T47D (cell line): ENCODE measurements around the gene KRTAP5-4.
"Not testable (repeated sequence)": the region's sequence is repeated elsewhere in the genome, so short reads cannot be mapped to it uniquely, and the experiment has no call there.

Experiments used
- DNase-seq, 2 experiments: peaks; one replicate each; pipeline versions ENCODE4 v3.0.0 to v3.0.0-alpha.2; 2011 to 2012; ENCODE audit warnings: low read depth in 1 of 2, low spot score in 1 of 2
- JUND ChIP-seq: IDR thresholded peaks from 2 replicates; pipeline ENCODE4 v1.6.1; 2012; ENCODE audit warnings: low read depth
- in situ Hi-C: cut with HindIII; loops from 2 replicates; pipeline ENCODE4 v1.10.0; 2016; ENCODE audit warnings: low sequenced_read_pairs, low pct_unique_long_range_greater_than_20kb

The KRTAP5-4 gene

GRCh38 chr11:1650918-1651262 lies 29.0 kb upstream of the KRTAP5-4 start:
- DNase-seq, result no peak

DNA sequence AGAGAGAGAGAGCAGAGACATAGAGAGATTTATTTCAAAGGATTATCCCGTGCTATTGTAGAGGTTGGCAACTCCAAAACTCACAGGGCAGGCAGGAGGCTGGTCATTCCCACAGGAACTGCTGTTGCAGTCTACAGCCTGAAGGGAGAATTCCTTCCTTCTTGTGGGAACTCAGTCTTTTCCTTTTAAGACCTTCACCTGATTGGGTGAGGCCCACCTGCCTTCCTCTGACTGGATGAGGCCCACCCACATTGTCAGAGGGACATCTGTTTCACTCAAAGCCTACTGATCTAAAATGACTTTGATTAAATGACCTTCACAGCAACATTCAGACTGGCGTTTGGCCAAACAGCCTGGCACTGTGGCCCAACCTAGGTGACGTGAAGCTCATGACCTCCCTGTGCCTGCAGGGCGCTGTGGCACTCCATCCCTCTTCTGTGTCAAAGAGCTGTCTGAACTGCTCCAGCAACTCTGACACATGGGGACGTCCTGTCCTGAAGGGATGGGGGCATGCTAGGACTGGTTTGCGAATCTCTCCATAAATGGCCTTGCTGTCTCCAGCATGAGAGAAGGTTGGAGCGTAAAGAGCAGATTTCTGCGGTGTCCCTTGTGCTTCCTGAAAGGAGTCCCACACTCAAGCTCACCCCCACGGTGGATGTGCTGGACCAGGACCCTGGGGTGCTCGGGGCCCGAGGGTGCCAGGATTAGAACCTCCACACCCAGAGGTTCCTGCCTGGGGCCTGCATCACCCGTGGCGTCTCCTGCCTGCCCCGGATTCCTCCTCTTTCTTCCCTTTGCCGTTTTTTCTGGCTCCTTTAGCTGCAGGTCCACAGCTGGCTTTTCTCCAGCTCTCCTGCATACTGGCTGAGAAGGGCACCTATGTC lies 28.3 kb upstream of the KRTAP5-4 start:
- peak in 1 of 2 experiments; percentile 11 for DNase-seq
- no peak for TF ChIP-seq JUND
- in situ Hi-C loops, result no loop called here

More at GRCh38 chr11:1650918-1651262, 29.0 kb upstream of the KRTAP5-4 start:
- no peak for TF ChIP-seq JUND
- in situ Hi-C loops, result no loop called here

- DNase-seq, result no peak
- in situ Hi-C loops, result no loop called here
- no peak for TF ChIP-seq JUND
Observed at GRCh38 chr11:1648653-1649420, 26.9 kb upstream of the KRTAP5-4 start.

GRCh38 chr11:1647901-1648652 lies 26.1 kb upstream of the KRTAP5-4 start:
- no peak for DNase-seq
- in situ Hi-C loops, result no loop called here
- no peak for TF ChIP-seq JUND

GRCh38 chr11:1646540-1646939 lies 24.6 kb upstream of the KRTAP5-4 start:
- in situ Hi-C loops, DNase-seq: not testable (repeated sequence)

- no peak for TF ChIP-seq JUND
- DNase-seq, result no peak
- in situ Hi-C loops, result no loop called here
Observed at GRCh38 chr11:1645357-1645821, 23.5 kb upstream of the KRTAP5-4 start.

DNA sequence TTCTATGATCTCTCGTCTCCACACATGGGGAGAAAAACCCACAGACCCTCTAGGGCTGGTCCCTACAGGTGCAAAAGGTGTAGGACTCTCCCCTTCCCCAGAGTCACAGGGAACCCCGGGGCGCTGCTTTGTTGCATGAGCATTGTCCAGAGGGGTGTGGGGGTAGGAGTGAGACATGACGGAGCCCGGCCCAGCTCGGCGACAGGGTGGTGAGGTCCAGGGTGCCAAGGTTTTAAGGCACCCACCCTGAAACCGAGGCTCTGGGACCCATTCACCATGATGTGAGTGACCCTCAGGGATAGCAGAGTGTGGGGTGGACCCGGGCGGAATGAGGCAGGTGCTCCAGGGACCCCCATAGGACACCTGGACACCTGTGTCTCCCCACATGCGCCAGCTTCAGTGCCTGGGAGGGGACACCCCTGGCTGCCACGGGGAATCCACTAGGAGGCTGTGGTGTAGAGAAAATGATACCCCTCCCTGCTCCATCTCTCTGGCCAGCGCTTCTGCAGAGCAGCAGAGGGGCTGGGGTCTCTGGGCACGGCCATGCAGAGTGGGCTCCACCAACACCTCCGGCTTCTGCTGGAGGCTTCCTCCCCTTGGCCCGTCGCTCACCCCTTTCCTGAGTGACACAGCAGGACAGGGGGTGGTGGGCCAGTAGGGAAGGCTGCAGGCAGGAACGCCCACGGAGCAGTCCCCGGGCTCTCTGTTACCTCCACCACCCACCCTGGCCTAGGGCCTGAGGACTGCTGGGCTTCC lies 22.8 kb upstream of the KRTAP5-4 start:
- in situ Hi-C loops, result no loop called here
- TF ChIP-seq JUND, result no peak
- no peak for DNase-seq

DNA sequence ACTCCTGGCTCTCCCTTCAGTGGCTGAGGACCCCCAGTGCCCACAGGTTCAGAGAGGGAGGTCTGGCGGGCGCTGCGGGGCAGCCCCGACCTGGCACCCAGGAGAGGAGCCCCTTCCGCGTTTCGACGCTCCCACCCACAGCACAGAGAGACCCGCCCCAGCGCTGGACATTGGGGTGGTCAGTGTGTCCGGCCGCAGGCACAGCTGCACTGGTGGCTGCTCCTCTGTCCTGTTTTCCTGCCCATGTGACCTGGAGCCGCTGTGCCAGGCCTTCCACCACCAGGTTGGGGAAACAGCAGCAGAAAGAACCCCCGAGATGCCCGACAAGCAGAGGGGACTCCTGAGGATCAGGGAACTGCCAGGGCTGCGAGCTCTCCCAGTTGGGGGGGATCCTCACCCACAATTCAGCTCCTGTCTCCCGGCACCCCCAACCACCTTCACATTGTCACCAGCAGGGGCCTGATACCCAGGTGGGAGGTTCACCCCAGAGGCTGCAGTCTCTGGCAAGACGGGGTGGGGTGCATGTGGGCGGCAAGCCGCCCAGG lies 21.3 kb upstream of the KRTAP5-4 start:
- in situ Hi-C loops, result no loop called here
- no peak for DNase-seq
- TF ChIP-seq JUND, result no peak

DNA sequence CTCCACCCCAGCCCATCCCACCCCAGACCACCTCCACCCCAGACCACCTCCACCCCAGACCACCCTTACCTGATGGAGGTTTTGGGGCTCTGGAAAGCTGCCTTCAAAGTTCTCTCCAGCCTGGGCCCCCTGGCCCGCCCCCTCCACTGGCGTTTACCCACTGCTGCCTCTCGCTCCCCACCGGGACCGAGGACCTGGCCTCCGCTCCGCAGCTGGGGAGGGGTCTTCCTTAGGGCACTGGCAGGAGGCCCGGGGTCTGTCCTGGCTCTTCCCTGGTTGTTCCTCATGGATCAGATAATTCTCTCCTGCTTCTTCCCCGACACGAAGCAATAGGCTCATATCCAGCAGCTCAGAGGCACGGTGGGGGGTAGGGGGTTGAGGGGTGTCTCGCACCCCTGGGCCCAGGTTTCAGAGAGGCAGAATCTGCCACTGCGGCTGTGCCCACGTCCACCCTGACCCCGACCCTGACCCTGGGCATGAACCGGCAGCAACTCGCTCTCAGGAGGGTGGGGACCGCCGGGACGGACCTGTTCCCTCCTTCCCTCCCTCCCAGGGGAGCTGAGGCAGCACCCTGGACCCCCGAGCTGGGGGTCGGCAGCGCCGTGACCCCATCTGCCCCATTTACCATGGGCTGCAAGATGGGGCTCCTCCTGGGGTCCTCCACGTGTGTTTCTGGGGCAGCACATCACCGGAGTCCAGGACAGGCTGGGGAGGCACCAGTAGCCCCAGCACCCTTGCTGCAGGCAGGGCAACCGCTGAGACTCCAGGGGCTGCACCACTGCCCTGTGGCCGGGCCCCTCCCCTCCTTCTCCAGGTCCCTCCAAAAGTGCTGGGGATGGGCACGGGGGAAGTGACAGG lies 20.6 kb upstream of the KRTAP5-4 start:
- no peak for DNase-seq
- no peak for TF ChIP-seq JUND
- in situ Hi-C loops, result no loop called here

- in situ Hi-C loops, result no loop called here
- no peak for DNase-seq
- TF ChIP-seq JUND, result no peak
Observed at GRCh38 chr11:1641096-1641495, 19.2 kb upstream of the KRTAP5-4 start.
